Measurements from ENCODE around the gene LIPE. TPM values are rescaled to one million over a fixed set of nuclear protein-coding genes. Genes with fewer than 3 reads are reported as not detected.
A peak's percentile ranks its signal among the peaks of the same experiment; 100 is the strongest.
"Not testable (repeated sequence)": the region's sequence is repeated elsewhere in the genome, so short reads cannot be mapped to it uniquely, and the experiment has no call there.

Gene LIPE, protein sequence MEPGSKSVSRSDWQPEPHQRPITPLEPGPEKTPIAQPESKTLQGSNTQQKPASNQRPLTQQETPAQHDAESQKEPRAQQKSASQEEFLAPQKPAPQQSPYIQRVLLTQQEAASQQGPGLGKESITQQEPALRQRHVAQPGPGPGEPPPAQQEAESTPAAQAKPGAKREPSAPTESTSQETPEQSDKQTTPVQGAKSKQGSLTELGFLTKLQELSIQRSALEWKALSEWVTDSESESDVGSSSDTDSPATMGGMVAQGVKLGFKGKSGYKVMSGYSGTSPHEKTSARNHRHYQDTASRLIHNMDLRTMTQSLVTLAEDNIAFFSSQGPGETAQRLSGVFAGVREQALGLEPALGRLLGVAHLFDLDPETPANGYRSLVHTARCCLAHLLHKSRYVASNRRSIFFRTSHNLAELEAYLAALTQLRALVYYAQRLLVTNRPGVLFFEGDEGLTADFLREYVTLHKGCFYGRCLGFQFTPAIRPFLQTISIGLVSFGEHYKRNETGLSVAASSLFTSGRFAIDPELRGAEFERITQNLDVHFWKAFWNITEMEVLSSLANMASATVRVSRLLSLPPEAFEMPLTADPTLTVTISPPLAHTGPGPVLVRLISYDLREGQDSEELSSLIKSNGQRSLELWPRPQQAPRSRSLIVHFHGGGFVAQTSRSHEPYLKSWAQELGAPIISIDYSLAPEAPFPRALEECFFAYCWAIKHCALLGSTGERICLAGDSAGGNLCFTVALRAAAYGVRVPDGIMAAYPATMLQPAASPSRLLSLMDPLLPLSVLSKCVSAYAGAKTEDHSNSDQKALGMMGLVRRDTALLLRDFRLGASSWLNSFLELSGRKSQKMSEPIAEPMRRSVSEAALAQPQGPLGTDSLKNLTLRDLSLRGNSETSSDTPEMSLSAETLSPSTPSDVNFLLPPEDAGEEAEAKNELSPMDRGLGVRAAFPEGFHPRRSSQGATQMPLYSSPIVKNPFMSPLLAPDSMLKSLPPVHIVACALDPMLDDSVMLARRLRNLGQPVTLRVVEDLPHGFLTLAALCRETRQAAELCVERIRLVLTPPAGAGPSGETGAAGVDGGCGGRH
- total RNA-seq: 20.9 TPM

DNA sequence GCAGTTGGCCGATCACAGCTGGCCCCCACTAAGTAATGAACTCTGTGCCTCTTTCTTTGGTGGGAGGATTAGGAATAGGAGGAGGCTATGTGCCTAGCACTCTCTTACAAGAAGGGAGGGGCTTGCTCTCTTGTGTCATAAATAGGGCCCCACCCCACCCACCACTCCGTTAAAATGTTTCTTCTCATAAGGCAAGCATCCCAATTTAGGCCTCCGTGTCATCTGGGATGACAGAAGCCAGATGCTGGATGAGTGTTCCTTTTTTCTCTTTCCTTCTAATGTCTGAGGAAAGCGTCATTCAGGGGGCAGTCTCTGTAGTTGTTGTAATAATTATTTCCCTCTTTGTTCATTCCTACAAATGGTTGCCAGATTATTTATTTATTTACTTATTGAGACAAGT is at the start of gene LIPE:
Gene LIPE, minus strand, starts transcription at position 76 of the 400 bp plus-strand sequence. CDS start 239 bp downstream, outside the sequence.
- no peak for DNase-seq (ENCODE audit: low spot score)

DNA sequence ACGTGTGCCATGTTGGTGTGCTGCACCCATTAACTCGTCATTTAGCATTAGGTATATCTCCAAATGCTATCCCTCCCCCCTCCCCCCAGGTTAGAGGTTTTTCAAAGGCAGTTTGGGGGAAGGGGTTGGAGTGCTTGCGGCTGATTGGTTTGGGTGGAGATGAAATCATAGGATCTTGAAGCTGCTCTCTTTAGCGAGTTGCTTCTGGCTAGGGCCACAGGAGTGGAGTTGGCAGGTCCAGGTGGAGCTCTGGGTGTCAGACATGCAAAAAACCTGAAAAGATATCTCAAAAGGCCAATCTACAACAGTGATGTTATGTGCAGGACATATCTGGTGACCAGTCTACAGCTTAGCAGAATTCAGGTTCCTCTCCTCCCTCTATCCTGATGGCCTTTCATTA is 48.2 kb upstream of the LIPE start:
- DNase-seq (ENCODE audit: low spot score): no peak

DNA sequence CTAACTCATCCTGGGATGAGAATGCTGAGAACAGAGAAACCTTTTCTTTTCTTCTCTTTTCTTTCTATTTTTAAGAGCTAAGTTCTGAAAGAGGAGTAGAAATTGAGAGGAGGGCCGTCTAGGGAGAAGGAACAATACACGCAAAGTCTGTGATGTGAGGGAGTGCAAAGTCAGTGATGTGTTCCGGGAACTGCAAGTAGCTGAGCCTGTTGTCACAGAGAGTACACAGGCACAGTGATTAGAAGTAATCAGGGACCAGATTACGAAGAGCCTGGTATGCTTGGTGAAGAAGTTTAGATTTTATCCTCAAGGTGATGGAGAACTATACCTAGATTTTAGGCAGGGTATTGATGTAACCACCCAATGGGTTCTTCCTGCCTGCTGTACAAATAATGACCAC is 47.6 kb upstream of the LIPE start:
- DNase-seq (ENCODE audit: low spot score): no peak

DNA sequence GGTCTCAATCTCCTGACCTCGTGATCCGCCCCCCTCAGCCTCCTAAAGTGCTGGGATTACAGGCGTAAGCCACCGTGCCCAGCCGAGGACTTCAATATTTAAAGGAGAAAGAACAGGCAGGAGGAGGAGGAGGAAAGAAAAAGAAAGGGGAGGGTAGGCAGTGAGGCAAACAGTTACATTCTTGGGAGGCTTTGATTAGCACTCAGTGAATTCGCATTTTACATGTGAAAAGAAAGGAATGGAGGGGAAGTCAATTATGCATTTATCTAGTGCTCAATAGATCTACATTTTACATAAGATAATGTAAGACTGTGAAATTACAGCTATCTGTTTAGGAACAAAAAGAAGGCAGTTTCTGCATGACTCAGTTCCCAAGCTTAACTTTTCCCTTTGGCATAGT is 46.5 kb upstream of the LIPE start:
- DNase-seq (ENCODE audit: low spot score): no peak

DNA sequence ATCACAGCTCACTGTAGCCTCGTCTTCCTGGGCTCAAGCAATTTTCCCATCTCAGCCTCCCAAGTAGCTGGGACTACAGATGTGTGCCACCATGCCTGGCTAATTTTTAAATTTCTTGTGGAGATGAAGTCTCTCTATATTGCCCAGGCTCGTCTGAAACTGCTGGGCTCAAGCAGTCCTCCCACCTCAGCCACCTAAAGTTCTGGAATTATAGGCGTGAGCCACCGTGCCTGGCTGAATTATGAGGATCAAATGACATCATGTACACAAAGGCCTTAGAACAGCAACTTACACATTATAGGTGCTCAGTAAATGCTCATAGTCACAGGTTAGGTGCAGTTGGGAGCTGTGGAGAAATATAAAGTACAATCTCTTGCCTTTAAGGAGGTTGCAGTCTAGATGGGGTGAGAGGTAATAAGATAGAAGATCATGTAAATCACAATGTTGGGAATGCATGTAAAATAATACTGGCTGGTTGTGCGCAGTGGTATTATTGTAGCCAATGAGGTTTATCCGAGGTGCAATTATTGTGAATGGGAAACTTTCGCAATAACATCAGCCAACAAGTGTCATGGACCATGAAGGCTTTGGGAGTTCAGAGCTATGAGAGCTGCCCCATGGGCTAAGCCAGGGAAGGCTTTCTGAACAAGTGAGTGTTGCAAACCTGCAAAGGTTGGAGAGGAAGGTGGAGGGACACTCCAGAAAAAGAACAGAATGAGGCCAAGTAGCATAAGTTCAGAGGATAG is 45.4 kb upstream of the LIPE start:
- no peak for DNase-seq (ENCODE audit: low spot score)

DNA sequence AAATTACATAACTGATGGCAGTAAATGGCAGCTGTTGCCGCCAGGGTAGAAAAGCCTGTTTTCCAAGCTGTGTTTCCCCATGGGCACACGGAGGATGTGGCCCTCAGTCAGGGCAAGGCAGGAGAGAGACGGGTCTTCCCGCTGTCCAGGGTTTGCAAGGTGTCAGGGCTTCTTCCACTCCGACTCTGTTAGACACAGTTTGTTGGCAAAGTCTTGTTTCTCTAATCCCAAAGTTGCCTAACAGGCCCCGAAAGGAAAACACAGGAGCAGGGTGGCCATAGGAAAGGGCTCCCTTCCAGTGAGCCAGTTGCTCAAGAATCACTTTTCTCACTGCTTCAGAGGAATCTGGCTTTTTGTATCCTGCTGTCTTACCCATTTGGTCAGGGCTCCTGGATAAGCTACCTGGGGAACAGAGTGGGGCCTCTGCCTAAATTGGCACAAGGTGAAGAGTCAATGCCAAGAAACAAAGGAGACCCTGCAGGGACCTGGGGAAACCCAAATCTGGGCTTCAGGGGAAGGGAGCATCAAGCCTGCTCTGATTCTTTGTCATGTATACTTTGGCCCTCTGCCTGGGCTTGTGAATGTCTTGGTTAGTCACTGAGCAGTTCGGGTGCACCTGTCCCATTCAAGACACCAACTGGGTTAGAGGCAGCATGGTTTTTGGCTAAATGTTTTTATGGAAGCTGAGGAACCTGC is 44.5 kb upstream of the LIPE start:
- DNase-seq (ENCODE audit: low spot score): no peak

DNA sequence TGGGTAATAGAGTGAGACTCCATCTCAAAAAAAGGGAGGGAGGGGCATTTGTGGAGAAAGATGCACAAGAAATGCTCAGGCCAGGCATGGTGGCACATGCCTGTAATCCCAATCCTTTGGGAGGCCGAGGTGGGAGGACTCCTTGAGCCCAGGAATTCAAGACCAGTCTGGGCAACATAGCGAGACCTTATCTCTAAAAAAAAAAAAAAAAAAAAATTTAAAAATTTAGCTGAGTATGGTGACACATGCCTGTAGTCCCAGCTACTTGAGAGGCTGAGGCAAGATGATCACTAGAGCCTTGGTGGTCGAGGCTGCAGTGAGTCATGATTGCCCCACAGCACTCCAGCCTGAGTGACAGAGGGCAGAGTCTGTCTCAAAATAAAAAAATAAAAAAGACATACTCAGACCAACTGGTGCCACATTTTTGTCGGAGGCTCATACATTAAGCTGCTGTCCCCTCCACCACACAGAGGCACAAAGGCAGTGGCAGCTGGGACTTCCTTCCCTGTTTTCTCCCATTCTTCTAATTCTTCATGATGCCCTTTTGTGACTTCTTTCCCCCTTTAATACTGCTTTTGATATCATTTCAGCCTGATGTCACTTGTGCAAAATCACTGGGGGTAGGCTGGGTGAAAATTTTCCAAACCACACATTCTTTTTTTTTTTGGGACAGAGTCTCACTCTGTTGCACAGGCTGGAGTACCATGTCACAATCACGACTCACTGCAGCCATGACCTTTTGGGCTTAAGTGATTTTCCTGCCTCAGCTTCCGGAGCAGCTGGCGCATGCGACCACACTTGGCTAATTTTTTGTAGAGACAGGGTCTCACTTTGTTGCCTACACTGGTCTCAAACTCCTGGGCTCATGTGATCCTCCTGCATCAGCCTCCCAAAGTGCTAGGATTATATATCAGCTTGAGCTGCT is 42.4 kb upstream of the LIPE start:
- DNase-seq (ENCODE audit: low spot score): no peak

DNA sequence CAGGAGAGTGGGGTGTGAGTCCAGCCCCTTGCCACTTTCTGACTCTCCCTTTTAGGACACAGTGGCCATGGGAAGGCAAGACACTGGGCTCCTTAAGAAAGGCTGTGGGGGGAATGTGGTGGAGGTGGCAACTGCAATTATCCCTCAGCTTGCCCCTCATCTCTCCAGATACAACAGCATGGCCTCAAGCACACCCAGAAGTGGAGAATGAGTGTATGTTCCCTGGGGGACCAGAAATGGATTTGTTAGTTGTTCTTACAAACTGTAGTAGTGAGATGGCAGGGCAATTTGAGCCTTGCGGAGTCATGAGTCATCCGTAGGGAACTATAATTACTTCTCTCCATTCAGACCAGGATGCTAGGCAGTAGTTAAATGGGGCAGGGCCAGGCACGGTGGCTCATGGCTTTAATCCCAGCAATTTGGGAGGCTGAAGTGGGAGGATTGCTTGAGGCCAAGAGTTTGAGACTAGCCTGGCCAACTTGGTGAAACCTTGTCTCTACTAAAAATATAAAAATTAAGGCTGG is 41.1 kb upstream of the LIPE start:
- DNase-seq (ENCODE audit: low spot score): no peak

DNA sequence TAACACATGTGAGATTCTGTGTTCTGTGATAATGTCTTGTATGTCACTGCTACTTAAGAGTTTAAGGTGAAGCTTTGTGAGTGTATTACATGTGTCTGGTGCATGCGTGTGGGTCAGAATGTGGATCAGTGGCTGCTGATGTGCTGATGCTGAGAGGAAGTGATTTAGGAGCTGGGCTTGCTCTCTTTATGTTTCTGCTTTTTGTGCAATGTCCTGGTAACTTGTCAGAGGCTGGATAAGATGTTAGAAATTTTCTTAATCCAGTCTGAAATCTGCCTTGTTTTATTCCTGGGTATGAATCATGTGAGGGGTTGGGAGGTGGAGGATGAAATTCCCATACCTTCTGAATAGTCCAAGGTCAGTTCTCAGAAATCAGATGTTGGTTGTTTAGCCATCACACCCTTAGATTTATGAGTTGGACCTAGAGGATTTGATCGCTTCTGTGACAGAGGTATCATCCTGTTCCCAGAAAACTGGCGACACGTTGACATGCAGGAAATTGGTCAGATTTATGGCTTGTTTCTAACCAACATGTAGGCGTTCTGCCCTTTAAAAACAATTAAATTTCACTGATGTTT is 40.1 kb upstream of the LIPE start:
- no peak for DNase-seq (ENCODE audit: low spot score)

DNA sequence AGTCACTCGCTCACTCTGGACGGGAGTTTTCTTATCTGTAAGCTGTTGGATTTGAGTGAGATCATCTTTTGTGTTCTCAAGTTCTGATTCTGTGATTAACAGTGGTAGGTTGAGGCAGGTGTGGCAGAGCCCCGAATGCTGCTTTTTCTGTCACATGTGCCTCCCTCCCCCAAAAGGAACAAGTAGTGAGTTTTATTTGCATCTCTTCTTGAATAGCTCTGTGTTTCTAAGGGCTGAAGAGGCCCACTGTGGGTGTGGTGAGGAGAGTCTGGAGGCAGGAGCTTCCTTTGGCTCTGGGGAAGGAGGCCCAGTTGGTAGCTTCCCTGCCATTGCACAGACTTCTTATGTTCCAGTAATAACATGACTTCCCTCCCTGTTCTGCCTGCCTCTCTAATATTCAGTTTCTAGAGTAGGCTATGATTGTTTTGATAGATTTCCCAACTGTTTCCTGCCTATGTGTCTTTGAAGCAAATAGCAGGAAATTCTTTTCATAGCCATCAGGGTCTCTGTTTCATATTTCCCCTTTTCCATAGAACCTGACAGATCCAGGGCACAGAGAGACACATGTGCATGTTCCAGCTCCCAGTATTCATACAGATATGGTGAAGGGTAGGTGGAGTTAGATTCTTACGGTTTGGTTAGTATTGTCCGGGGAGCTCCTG is 39.5 kb upstream of the LIPE start:
- no peak for DNase-seq (ENCODE audit: low spot score)

DNA sequence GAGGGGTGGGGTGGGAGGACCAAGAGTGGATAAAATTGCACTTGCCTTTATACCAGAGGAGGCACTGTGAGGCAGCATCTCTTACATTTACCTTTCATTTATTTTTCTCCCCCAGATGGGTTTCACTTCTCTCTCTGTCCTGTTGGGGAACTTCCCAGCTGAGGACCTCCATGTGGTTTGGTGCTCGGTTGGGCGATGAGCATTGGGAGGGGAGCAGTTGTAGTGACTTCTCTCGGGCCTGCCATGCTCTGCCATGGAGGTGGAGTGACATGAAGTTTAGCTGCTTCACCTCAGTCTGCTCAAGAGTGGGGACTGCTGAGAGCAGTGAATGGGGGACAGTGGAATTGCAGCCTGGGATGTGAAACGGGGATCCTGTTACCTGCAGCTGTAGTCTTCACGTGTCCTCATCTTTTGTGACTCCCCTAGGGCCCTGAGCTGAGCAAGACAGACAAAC is 38.7 kb upstream of the LIPE start:
- DNase-seq (ENCODE audit: low spot score): no peak

DNA sequence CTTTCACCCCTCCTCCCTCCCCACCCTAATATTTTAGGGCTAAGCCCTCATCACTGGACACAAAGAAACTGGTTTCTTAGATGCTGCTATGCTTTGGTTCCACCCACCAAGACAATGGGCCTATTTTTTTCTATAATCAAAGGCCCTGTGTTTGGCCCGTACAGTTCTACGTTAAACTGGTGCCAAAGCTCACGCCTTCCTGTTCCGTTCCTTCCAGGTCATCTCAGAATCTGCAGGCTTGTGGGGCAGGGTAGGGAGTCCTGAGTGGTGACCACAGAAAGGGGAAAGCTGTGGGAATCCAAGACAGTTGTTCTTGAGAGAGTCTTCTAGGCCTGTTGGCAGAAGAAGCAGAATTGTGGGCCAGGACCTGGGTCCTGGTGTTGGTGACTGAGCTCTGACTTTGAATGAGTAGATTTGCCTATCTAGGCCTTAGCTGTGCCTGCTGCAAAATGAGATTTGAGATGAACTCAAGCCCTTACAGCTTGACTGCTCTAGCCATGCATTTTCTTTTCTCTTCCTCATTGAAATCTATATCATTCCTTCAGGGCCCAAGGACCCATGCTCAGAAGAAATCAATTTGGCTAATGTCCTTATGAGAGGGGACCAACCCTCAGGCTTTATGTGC is 34.6 kb upstream of the LIPE start:
- DNase-seq (ENCODE audit: low spot score): no peak

DNA sequence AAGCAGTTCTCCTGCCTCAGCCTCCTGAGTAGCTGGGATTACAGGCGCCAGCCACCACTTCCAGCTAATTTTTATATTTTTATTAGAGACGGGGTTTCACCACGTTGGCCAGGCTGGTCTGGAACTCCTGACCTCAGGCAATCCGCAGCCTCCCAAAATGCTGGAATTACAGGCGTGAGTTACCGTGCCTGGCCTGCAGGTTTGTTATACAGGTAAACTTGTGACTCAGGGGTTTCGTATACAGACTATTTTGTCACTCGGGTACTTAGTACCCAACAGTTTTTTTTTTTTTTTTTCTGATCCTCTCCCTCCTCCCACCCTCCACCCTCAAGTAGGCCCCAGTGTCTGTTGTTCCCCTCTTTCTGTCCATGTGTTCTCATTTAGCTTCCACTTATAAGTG is 34.0 kb upstream of the LIPE start:
- DNase-seq (ENCODE audit: low spot score): not testable (repeated sequence)

DNA sequence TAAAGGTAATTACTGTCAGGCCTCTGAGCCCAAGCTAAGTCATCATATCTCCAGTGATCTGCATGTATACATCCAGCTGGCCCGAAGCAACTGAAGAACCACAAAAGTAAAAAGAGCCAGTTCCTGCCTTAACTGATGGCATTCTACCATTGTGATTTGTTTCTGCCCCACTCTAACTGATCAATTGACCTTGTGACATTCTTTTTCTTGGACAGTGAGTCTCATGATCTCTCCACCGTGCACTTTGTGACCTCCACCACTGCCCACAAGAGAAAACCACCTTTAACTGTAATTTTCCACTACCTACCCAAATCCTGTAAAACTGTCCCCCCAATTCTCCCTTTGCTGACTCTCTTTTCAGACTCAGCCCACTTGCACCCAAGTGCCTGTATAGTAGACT is 32.7 kb upstream of the LIPE start:
- no peak for DNase-seq (ENCODE audit: low spot score)

DNA sequence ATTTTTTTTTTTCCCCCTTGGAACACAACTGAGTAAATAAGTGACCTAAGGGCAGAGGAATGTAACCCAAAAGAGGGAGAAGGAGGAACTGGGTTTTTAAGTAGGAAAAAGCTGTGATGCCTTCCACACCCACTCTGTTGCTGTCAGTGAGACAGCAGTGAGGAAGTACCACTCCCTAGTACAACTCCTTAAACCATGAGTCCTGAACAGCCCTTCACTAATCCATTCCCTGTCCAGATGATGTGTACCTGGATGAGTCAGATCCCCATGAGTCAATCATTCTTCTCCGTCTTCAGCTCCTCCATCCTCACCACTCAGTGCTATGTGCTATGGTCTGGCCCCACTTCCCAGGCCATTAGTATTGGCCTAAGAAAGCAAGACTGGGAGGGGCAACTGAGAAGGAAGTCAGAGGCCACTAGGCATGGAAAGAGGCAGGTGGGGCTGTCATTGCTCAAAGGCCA is 28.5 kb upstream of the LIPE start:
- no peak for DNase-seq (ENCODE audit: low spot score)

DNA sequence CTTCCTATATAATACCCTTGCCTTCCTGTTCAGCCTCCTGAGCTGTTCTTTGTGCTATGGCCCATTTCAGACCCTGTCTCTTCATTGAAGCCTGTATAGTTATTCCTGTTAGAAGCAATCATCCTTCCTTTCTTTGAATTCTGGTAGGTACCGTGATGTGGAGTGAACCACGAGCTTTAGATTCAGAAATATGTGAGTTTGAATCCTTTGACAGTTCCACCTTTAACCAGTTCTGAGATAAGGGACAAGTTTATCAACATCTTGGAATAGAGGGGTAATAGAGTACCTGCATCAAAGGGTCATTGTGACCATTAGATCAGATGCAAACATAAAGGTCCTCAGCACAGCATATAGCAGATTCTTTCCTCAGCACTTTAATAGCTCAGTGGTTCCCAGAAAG is 27.9 kb upstream of the LIPE start:
- no peak for DNase-seq (ENCODE audit: low spot score)

DNA sequence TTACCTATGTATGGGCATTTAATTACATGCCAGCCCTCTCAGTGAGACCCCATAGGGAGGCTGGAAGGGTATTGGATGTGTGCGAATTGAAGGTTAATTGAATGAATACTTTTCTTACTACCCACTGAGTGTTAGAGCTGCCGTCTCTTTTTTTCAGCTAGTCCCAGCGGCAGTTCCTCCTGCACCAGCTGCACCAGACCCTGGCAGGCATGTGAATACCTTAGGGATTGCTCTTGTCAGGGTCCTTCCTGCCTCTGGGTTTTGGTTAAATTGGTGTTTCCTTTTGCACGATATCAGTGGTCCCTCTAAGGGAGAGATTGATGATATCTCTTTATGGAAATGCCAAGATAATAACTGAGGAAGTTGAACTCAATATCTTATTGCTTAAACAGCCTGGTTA is 25.4 kb upstream of the LIPE start:
- no peak for DNase-seq (ENCODE audit: low spot score)

DNA sequence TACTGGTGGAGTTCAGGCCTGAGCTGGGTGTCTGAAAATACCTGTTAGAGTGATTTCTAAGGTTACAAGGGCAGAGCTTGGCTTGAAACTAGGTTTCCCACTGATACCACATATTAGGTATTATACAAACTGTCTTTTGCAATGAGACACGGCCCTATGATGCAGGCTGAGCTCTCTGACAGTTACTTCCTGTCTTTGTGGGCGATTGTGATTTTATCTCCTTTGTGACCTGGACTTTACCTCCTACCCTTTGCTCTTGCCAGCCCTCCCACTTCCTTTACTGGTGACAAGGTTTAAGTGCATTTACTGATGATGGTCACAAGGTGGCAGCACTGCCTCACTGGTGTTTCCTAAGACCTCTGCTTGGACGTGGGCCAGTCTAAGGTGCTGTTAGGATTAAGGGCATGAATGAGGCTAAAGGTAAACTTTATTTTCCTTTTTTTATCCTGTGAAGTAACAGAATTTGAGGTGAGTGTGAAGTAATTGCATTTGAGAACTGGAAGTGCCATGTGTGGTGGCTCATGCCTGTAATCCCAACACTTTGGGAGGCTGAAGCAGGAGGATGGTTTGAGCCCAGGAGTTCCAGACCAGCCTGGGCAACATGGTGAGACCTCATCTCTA is 23.2 kb upstream of the LIPE start:
- DNase-seq (ENCODE audit: low spot score): peak; percentile 93
